Fibroblast of lung (primary cell): ENCODE data around the gene ZNF185.

Experiments
- EZH2 ChIP-seq: IDR thresholded peaks from 2 replicates; pipeline ENCODE4 v1.5.1; 2012; ENCODE audit warnings: low read length, control low read depth, mild to moderate bottlenecking; ENCODE audit errors: missing control alignments
- TF ChIP-seq, protein P1 (sequence below), 2 donors: IDR thresholded peaks in 1 of 2; conservative IDR thresholded peaks in 1 of 2; 1 replicate in 1 of 2; 2 replicates in 1 of 2; pipeline ENCODE4 v1.5.1; 2011 to 2012; ENCODE audit warnings: low read length in 2 of 2, control low read depth in 1 of 2, inconsistent platforms in 1 of 2, low read depth in 1 of 2, mild to moderate bottlenecking in 1 of 2

DNA sequence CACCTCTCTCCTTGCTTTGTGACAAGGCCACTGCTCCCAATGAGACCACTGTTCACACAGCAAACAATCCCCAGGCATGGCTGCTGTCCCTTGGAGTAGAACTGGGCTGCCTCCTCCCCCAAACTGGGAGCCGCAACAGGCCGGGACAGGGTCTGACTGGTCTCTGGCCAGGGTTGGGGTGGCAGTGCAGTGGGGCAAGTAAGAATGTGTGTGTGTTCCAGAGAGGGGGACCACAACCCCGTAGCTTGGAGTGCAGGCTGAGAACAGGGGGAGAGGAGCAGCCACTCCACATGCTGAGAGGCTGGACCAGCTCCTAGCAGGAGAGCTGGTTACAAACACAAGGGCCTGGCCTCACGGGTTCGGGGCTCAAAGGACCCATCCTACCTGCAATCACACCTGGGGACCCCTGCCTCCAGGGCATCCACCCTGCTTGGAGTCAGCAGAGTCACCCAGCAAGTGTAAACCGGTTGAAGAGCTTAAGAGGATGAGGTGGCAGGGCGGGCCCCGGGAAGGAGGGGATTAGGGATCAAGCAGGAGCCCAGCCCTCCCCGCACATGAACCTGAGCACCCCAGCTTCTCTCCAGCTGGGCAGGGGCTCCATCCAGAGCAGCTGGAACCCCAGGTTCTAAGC, 3.8 kb upstream of the ZNF185 start:
- TF ChIP-seq, protein P1, sequence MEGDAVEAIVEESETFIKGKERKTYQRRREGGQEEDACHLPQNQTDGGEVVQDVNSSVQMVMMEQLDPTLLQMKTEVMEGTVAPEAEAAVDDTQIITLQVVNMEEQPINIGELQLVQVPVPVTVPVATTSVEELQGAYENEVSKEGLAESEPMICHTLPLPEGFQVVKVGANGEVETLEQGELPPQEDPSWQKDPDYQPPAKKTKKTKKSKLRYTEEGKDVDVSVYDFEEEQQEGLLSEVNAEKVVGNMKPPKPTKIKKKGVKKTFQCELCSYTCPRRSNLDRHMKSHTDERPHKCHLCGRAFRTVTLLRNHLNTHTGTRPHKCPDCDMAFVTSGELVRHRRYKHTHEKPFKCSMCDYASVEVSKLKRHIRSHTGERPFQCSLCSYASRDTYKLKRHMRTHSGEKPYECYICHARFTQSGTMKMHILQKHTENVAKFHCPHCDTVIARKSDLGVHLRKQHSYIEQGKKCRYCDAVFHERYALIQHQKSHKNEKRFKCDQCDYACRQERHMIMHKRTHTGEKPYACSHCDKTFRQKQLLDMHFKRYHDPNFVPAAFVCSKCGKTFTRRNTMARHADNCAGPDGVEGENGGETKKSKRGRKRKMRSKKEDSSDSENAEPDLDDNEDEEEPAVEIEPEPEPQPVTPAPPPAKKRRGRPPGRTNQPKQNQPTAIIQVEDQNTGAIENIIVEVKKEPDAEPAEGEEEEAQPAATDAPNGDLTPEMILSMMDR (conservative IDR thresholded peaks at IDR 0.05 in 1 of 2, IDR thresholded peaks at IDR 0.05 in 1 of 2; ENCODE audit: low read depth in 1 of 2, low read length in 2 of 2), result no peak
- TF ChIP-seq EZH2, result no peak
